H9 (cell line): ENCODE data around the gene SLC1A1. TPM values are rescaled to one million over a fixed set of nuclear protein-coding genes. Genes with fewer than 3 reads are reported as not detected.

Experiments
- DNase-seq: peaks from one replicate; pipeline ENCODE4 v3.0.0-alpha.2; 2017
- H2AFZ ChIP-seq: one replicate; pipeline ENCODE4 v1.6.1; 2013; ENCODE audit warnings: mild to moderate bottlenecking, low read length, control low read depth, moderate library complexity
- H2AK5ac ChIP-seq: 2 replicates; pipeline ENCODE4 v1.6.1; 2013; ENCODE audit warnings: low read length, control low read depth, mixed read lengths; ENCODE audit not compliant: insufficient read length
- H2BK120ac ChIP-seq: one replicate; pipeline ENCODE4 v1.6.1; 2013; ENCODE audit warnings: low read depth, mild to moderate bottlenecking, low read length, control low read depth, inconsistent platforms; ENCODE audit not compliant: poor library complexity, severe bottlenecking
- H2BK12ac ChIP-seq: 2 replicates; pipeline ENCODE4 v1.6.1; 2013; ENCODE audit warnings: low read length, control low read depth, mixed read lengths, low read depth; ENCODE audit not compliant: insufficient read length
- H2BK15ac ChIP-seq: 2 replicates; pipeline ENCODE4 v1.6.1; 2013; ENCODE audit warnings: low read depth, low read length, control low read depth
- H2BK20ac ChIP-seq: one replicate; pipeline ENCODE4 v1.6.1; 2013; ENCODE audit warnings: low read depth, mild to moderate bottlenecking, low read length, control low read depth, inconsistent platforms; ENCODE audit not compliant: poor library complexity, severe bottlenecking
- H2BK5ac ChIP-seq: 2 replicates; pipeline ENCODE4 v1.6.1; 2013; ENCODE audit warnings: low read length, control low read depth, mixed read lengths; ENCODE audit not compliant: insufficient read length
- H3K14ac ChIP-seq: 2 replicates; pipeline ENCODE4 v1.6.1; 2013; ENCODE audit warnings: low read length, control low read depth; ENCODE audit not compliant: insufficient read depth
- H3K18ac ChIP-seq: 2 replicates; pipeline ENCODE4 v1.6.1; 2013; ENCODE audit warnings: low read depth, mild to moderate bottlenecking, mixed read lengths, low read length, control low read depth; ENCODE audit not compliant: insufficient read length
- H3K23ac ChIP-seq: 2 replicates; pipeline ENCODE4 v1.6.1; 2013; ENCODE audit warnings: low read length, control low read depth, mixed read lengths, low read depth; ENCODE audit not compliant: insufficient read length
- H3K23me2 ChIP-seq: 2 replicates; pipeline ENCODE4 v1.6.1; 2013; ENCODE audit warnings: low read depth, mild to moderate bottlenecking, mixed read lengths, low read length, control low read depth; ENCODE audit not compliant: insufficient read length, poor library complexity, severe bottlenecking
- H3K27ac ChIP-seq: 2 replicates; pipeline ENCODE4 v1.5.1; 2013; ENCODE audit warnings: low read length, control low read depth, mixed read lengths, low read depth; ENCODE audit not compliant: insufficient read length
- H3K27me3 ChIP-seq: 2 replicates; pipeline ENCODE4 v1.6.1; 2013; ENCODE audit warnings: low read length, control low read depth, inconsistent platforms; ENCODE audit not compliant: insufficient read depth
- H3K4ac ChIP-seq: 2 replicates; pipeline ENCODE4 v1.6.1; 2013; ENCODE audit warnings: low read depth, mild to moderate bottlenecking, control low read depth, inconsistent platforms, low read length, moderate library complexity
- H3K4me1 ChIP-seq: 2 replicates; pipeline ENCODE4 v1.6.1; 2013; ENCODE audit warnings: low read length, control low read depth, inconsistent platforms; ENCODE audit not compliant: insufficient read depth
- H3K4me2 ChIP-seq: 2 replicates; pipeline ENCODE4 v1.6.1; 2013; ENCODE audit warnings: low read length, control low read depth, mixed read lengths; ENCODE audit not compliant: insufficient read length, insufficient read depth
- H3K56ac ChIP-seq: 2 replicates; pipeline ENCODE4 v1.6.1; 2013; ENCODE audit warnings: low read depth, mild to moderate bottlenecking, mixed read lengths, low read length, control low read depth; ENCODE audit not compliant: insufficient read length
- H3K79me1 ChIP-seq: 2 replicates; pipeline ENCODE4 v1.6.1; 2013; ENCODE audit warnings: low read depth, mild to moderate bottlenecking, moderate library complexity, low read length, control low read depth, inconsistent platforms; ENCODE audit not compliant: insufficient read depth, poor library complexity, severe bottlenecking
- H3K79me2 ChIP-seq: 2 replicates; pipeline ENCODE4 v1.6.1; 2013; ENCODE audit warnings: low read length, control low read depth, inconsistent platforms; ENCODE audit not compliant: insufficient read depth
- H3K9ac ChIP-seq: 2 replicates; pipeline ENCODE4 v1.6.1; 2013; ENCODE audit warnings: low read length, control low read depth, mixed read lengths; ENCODE audit not compliant: insufficient read length; ENCODE audit errors: extremely low read depth
- H3K9me3 ChIP-seq: one replicate; pipeline ENCODE4 v1.6.1; 2013; ENCODE audit warnings: low read depth, low read length, inconsistent platforms; ENCODE audit not compliant: control insufficient read depth
- H3T11ph ChIP-seq: one replicate; pipeline ENCODE4 v1.6.1; 2013; ENCODE audit warnings: mild to moderate bottlenecking, low read length, control low read depth, inconsistent platforms
- H4K20me1 ChIP-seq: one replicate; pipeline ENCODE4 v1.6.1; 2013; ENCODE audit not compliant: control insufficient read depth, insufficient read length, insufficient read depth
- H4K5ac ChIP-seq: 2 replicates; pipeline ENCODE4 v1.6.1; 2013; ENCODE audit warnings: low read depth, mild to moderate bottlenecking, mixed read lengths, low read length, control low read depth; ENCODE audit not compliant: insufficient read length
- H4K8ac ChIP-seq: replicated peaks from 2 replicates; pipeline ENCODE4 v1.6.1; 2013; ENCODE audit warnings: low read length, control low read depth, mixed read lengths, low read depth; ENCODE audit not compliant: insufficient read length
- H4K91ac ChIP-seq: 2 replicates; pipeline ENCODE4 v1.6.1; 2013; ENCODE audit warnings: low read depth, mild to moderate bottlenecking, moderate library complexity, mixed read lengths, low read length, control low read depth; ENCODE audit not compliant: insufficient read length
- H3K27ac Mint-ChIP-seq, 3 experiments: 2 replicates in 2 of 3; 3 replicates in 1 of 3; pipeline ENCODE4 v1.8.0; 2020 to 2021; ENCODE audit warnings: mixed read lengths in 3 of 3, mild to moderate bottlenecking in 1 of 3, moderate library complexity in 1 of 3
- H3K27me3 Mint-ChIP-seq: 2 replicates; pipeline ENCODE4 v1.8.0; 2021; ENCODE audit warnings: low read depth, mild to moderate bottlenecking, moderate library complexity, mixed read lengths
- H3K36me3 Mint-ChIP-seq, 3 experiments: 2 replicates in 2 of 3; 3 replicates in 1 of 3; pipeline ENCODE4 v1.8.0; 2020 to 2021; ENCODE audit warnings: low read depth in 3 of 3, mixed read lengths in 3 of 3; ENCODE audit not compliant: insufficient read depth in 1 of 3
- H3K4me1 Mint-ChIP-seq, 2 experiments: 2 replicates each; pipeline ENCODE4 v1.8.0; 2020; ENCODE audit warnings: mixed read lengths in 2 of 2
- H3K4me3 Mint-ChIP-seq, 2 experiments: 2 replicates in 1 of 2; 3 replicates in 1 of 2; pipeline ENCODE4 v1.8.0; 2020 to 2021; ENCODE audit warnings: mild to moderate bottlenecking in 2 of 2, mixed read lengths in 2 of 2, moderate library complexity in 1 of 2
- H3K9me3 Mint-ChIP-seq, 2 experiments: 2 replicates in 1 of 2; 3 replicates in 1 of 2; pipeline ENCODE4 v1.8.0; 2020; ENCODE audit warnings: mild to moderate bottlenecking in 2 of 2, mixed read lengths in 2 of 2, moderate library complexity in 1 of 2
- WGBS: extraction: QIAGEN DNeasy Blood & Tissue Kit; methylation state at CpG from one replicate; pipeline ENCODE4 v1.1.7; 2013; ENCODE audit warnings: missing lambda C conversion rate, low lambda C conversion rate, mixed read lengths; ENCODE audit not compliant: insufficient read length; ENCODE audit errors: extremely low coverage; 5-methylcytosine and 5-hydroxymethylcytosine counted together
- total RNA-seq: library from RNA; stranded (reverse); gene quantifications from 2 replicates; pipeline ENCODE4 v1.2.1, GENCODE V29; 2021
- TF ChIP-seq, protein P1 (sequence below): fragments of 200-600 bp; sonication (generic); conservative IDR thresholded peaks from 3 replicates; pipeline ENCODE4 v1.8.0; 2021; ENCODE audit warnings: antibody characterized with exemption, mild to moderate bottlenecking

Gene SLC1A1
- total RNA-seq, 1 experiment from 2014 or later, result 4.7 TPM

- Histone ChIP-seq H2BK120ac (no peak overlapping the region), H2BK5ac (no peak overlapping the region), H4K8ac (no peak overlapping the region), H3K79me2 (no peaks in the 10 kb centered on the region), H3K56ac (no peak overlapping the region), H3K27ac (no peak overlapping the region), H3K4ac (no peak overlapping the region), H3K9ac (no peak overlapping the region), H2AK5ac (no peak overlapping the region), H2BK12ac (no peak overlapping the region), H3K14ac (no peak overlapping the region), H3K9me3 (no peaks in the 10 kb centered on the region), H4K91ac (no peak overlapping the region), H3T11ph (no peak overlapping the region), H3K79me1 (no peaks in the 10 kb centered on the region), H2BK15ac (no peak overlapping the region), H4K20me1 (no peaks in the 10 kb centered on the region), H2AFZ (no peak overlapping the region), H3K27me3 (no peaks in the 10 kb centered on the region), H3K23ac (no peak overlapping the region), H3K23me2 (no peaks in the 10 kb centered on the region), H3K4me1 (no peaks in the 10 kb centered on the region), H4K5ac (no peak overlapping the region), H3K4me2 (no peak overlapping the region), H3K18ac (no peak overlapping the region), H2BK20ac (no peak overlapping the region)
- no peaks in the 10 kb centered on the region; a peak in 1 of 7 replicates for H3K36me3 Mint-ChIP-seq
- DNase-seq, result no peak
- TF ChIP-seq, protein P1, sequence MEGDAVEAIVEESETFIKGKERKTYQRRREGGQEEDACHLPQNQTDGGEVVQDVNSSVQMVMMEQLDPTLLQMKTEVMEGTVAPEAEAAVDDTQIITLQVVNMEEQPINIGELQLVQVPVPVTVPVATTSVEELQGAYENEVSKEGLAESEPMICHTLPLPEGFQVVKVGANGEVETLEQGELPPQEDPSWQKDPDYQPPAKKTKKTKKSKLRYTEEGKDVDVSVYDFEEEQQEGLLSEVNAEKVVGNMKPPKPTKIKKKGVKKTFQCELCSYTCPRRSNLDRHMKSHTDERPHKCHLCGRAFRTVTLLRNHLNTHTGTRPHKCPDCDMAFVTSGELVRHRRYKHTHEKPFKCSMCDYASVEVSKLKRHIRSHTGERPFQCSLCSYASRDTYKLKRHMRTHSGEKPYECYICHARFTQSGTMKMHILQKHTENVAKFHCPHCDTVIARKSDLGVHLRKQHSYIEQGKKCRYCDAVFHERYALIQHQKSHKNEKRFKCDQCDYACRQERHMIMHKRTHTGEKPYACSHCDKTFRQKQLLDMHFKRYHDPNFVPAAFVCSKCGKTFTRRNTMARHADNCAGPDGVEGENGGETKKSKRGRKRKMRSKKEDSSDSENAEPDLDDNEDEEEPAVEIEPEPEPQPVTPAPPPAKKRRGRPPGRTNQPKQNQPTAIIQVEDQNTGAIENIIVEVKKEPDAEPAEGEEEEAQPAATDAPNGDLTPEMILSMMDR, result no peak
- H3K4me1 Mint-ChIP-seq, result peaks cover 7 to 13% of the 10 kb centered on the region in 2 experiments
- H3K9me3 Mint-ChIP-seq, result no peaks in the 10 kb centered on the region
- no peak overlapping the region for H3K4me3 Mint-ChIP-seq
- no peaks in the 10 kb centered on the region for H3K27me3 Mint-ChIP-seq
- H3K27ac Mint-ChIP-seq, result no peak overlapping the region
- WGBS, result no CpG with 5 or more reads among the region's 4 CpGs
These were observed 60.7 kb downstream of the SLC1A1 start for GRCh38 chr9:4550777-4551484.
